ENCODE results near the gene COBLL1. TPM values are rescaled to one million over a fixed set of nuclear protein-coding genes. Genes with fewer than 3 reads are reported as not detected.

Gene COBLL1
- total RNA-seq, 1 experiment from 2014 or later: 5.9 TPM

DNA sequence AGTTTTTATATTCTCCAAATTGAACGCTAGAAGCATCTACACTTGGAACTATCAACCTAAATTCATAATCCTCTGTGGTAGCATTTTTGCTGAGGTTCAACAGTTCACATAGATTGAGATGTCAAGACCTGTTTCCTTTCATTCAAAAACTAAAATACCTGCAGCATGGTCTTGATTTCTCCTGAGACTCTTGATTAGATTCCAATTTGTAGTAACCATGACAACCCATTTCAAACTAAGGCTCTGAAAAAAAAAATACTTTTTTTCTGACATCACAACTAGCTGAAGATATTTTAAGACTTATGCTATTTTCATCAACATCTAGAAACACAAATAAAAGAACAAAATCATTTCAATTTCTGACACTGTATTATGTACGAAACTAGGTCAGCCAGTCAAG is 29.8 kb downstream of the COBLL1 start:
- H3K4me3 Mint-ChIP-seq: no peak overlapping the region
- no peak overlapping the region for H2BK5ac ChIP-seq (ENCODE audit: insufficient read length, low read length)
- TF ChIP-seq, protein P1, sequence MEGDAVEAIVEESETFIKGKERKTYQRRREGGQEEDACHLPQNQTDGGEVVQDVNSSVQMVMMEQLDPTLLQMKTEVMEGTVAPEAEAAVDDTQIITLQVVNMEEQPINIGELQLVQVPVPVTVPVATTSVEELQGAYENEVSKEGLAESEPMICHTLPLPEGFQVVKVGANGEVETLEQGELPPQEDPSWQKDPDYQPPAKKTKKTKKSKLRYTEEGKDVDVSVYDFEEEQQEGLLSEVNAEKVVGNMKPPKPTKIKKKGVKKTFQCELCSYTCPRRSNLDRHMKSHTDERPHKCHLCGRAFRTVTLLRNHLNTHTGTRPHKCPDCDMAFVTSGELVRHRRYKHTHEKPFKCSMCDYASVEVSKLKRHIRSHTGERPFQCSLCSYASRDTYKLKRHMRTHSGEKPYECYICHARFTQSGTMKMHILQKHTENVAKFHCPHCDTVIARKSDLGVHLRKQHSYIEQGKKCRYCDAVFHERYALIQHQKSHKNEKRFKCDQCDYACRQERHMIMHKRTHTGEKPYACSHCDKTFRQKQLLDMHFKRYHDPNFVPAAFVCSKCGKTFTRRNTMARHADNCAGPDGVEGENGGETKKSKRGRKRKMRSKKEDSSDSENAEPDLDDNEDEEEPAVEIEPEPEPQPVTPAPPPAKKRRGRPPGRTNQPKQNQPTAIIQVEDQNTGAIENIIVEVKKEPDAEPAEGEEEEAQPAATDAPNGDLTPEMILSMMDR (conservative IDR thresholded peaks at IDR 0.05): no peak
- H2BK15ac ChIP-seq (ENCODE audit: low read depth, low read length): no peak overlapping the region
- no peaks in the 10 kb centered on the region for H3K9me3 ChIP-seq (ENCODE audit: control insufficient read depth, low read depth, low read length)
- no peak overlapping the region for H2BK12ac ChIP-seq (ENCODE audit: insufficient read length, low read depth, low read length)
- H4K5ac ChIP-seq (ENCODE audit: insufficient read length, low read depth, low read length): no peak overlapping the region
- H3K9me3 Mint-ChIP-seq: no peaks in the 10 kb centered on the region
- H3K27ac Mint-ChIP-seq: no peak overlapping the region
- DNase-seq: no peak
- no peak overlapping the region for H3K4me2 ChIP-seq (ENCODE audit: insufficient read depth, insufficient read length, low read length)
- H3K36me3 Mint-ChIP-seq (ENCODE audit: insufficient read depth in 1 of 3, low read depth in 3 of 3): no peaks in the 10 kb centered on the region
- H3K4me1 ChIP-seq (ENCODE audit: insufficient read depth, low read length): no peaks in the 10 kb centered on the region
- no peak overlapping the region for H3K23ac ChIP-seq (ENCODE audit: insufficient read length, low read depth, low read length)
- no peaks in the 10 kb centered on the region for H3K79me1 ChIP-seq (ENCODE audit: insufficient read depth, low read depth, low read length, poor library complexity, severe bottlenecking)
- no peak overlapping the region for H3T11ph ChIP-seq (ENCODE audit: low read length)
- no peak overlapping the region for H2AFZ ChIP-seq (ENCODE audit: low read length)
- H3K27me3 Mint-ChIP-seq (ENCODE audit: low read depth): no peaks in the 10 kb centered on the region
- no peak overlapping the region for H3K4ac ChIP-seq (ENCODE audit: low read depth, low read length)
- no peak overlapping the region for H2BK20ac ChIP-seq (ENCODE audit: low read depth, low read length, poor library complexity, severe bottlenecking)
- H3K27me3 ChIP-seq (ENCODE audit: insufficient read depth, low read length): no peaks in the 10 kb centered on the region
- no peaks in the 10 kb centered on the region for H3K23me2 ChIP-seq (ENCODE audit: insufficient read length, low read depth, low read length, poor library complexity, severe bottlenecking)
- no peak overlapping the region for H4K8ac ChIP-seq (replicated peaks; ENCODE audit: insufficient read length, low read depth, low read length)
- 0 out of 4 replicates have a peak, but pooled peaks cover 0 to 3% of the 10 kb centered on the region in 2 experiments for H3K4me1 Mint-ChIP-seq
- H3K9ac ChIP-seq (ENCODE audit: extremely low read depth, insufficient read length, low read length): no peak overlapping the region
- H2AK5ac ChIP-seq (ENCODE audit: insufficient read length, low read length): no peak overlapping the region
- H4K91ac ChIP-seq (ENCODE audit: insufficient read length, low read depth, low read length): no peak overlapping the region
- H4K20me1 ChIP-seq (ENCODE audit: control insufficient read depth, insufficient read depth, insufficient read length): no peaks in the 10 kb centered on the region
- H2BK120ac ChIP-seq (ENCODE audit: low read depth, low read length, poor library complexity, severe bottlenecking): no peak overlapping the region
- H3K27ac ChIP-seq (ENCODE audit: insufficient read length, low read depth, low read length): no peak overlapping the region
- H3K14ac ChIP-seq (ENCODE audit: insufficient read depth, low read length): no peak overlapping the region
- H3K56ac ChIP-seq (ENCODE audit: insufficient read length, low read depth, low read length): no peak overlapping the region
- no peaks in the 10 kb centered on the region for H3K79me2 ChIP-seq (ENCODE audit: insufficient read depth, low read length)
- no peak overlapping the region for H3K18ac ChIP-seq (ENCODE audit: insufficient read length, low read depth, low read length)
- no CpG with 5 or more reads among the region's 2 CpGs for WGBS (ENCODE audit: extremely low coverage, insufficient read length, low lambda C conversion rate)
